AG20443 (cell line): ENCODE measurements around the gene KCND3.

Experiments
- DNase-seq: peaks from one replicate; pipeline ENCODE4 v3.0.0; 2012; ENCODE audit warnings: low spot score, mixed read lengths

KCND3 gene

DNA sequence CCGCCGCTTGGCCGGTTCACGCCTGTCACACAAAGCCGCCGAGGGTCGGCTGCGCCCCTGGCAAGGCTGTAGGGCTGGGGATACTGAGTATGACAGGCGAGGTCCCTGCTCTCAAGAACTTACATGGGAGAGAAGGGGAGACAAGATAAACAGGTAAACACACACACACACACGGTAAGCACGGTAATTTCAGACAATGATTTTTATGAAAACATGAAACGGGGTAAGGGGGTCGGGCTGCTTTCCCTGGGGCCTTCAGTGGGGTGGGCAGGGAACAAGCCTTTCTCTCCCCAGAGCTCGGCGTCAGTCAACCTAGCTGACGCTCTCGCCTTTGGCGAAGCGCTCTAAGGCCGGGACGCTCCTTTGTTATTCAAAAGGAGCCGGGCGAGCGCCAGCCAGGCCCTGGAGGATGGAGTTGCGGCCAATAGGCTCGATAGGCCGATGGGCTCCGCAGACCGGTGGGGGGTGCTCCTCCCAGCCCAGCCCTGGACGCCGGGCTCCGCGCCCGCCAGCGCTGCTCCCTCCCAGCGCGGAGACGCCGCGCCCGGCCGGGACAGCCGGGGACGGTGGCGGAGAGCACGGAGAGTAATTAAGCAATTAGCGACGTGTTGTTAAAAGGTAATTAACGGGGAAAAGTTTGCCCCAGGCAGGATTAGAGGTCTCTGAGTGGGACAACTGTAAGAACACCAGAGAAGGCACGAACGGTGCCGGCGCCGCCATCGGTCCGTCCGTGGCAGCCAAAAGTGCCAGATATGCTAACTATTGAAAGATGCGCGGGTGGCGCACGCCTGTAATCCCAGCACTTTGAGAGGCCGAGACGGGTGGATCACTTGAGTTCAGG is 249.3 kb downstream of the KCND3 start:
- peak; percentile 87 for DNase-seq

DNA sequence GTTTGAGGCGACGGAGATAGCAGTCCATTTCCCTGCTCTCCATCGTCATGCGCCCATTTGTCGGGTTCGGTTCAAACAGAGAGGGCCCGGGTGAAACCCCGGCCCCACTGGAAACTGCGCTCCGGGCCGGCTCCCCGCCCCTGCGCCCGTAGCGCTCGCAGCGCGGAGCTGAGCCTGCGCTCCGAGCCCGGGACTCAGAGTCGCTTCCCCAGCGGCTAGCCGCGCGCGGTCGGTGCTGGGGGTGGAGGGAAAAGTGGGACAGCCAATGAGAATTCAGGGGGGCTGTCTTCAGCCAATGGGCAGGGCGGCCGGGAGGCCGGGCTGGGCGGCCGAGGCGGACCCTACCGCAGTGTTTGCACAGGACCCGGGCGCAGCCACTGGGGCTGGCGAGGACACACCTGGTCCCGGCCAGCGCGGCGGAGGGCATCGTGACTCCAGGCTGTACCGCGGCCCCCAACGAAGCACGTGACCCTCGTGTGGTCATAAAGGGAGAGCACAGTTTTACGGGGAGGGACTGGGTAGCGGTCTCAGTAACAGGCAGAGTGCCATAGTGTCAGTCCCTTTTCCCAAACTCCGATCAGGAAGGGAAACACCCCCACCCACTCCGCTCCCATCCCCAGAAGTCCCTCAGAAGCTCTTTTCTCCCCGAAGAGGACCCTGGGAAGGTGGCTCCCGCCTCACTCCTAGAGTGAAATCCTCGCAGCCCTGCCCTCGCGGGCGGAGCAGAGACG is 250.1 kb downstream of the KCND3 start, which contains the start of gene INKA2:
Gene INKA2, minus strand, starts transcription at position 202 of the 731 bp plus-strand sequence. Its CDS starts 153 bp downstream, at position 49.
- peak; percentile 90 for DNase-seq

DNA sequence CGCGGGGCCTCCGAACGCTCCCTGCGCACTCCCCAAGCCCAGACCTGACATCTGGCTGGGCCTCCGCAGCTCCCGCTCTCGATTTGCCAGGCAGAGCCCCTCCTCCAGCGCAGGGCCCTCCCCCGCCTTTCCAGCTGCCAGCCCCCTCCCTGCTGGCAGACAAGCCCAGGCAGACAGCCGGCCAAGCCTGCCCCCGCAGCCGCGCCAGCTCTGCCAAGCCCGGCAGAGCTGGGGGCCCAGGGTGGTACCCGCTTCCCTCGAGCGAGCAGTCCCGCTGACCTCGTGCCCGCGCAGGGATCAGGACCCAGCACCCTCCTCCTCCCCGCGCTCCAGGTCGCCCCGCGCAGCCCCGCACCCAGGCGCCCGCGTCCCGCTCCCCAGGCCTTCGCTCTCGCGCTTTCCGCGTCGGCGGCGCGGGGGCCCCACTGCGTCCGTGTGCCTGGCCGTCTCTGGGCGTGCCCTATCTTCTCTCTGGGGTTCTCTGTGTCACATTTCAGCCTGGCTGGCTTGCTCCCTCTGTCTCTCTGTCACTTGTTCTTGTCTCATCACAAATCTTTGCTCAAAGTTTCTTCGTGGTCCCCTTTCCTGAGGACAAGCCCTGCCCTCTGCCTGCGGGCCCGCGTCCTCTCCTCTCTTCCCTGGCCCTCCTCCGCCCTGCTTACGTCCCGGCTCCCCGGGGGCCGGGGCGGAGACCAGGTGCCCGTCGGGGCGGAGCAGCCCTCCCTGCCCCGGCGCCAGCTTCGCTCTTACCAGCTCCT is 250.9 kb downstream of the KCND3 start:
- peak; percentile 49 for DNase-seq

DNA sequence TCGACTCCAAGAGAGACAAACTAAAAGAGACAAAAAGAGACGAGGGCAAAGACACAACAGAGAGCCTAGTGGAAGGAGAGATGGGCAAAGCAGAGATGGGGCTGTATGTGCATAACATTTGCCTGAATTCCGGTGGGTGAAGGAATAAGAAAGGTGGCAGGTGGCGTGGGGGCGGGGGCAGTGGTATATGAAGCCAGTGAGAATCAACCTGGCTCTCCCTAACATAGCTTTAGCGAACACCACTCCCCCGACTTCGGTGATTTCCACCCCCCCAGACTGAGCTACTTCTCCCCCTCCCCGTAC is 251.4 kb downstream of the KCND3 start:
- DNase-seq = no peak

DNA sequence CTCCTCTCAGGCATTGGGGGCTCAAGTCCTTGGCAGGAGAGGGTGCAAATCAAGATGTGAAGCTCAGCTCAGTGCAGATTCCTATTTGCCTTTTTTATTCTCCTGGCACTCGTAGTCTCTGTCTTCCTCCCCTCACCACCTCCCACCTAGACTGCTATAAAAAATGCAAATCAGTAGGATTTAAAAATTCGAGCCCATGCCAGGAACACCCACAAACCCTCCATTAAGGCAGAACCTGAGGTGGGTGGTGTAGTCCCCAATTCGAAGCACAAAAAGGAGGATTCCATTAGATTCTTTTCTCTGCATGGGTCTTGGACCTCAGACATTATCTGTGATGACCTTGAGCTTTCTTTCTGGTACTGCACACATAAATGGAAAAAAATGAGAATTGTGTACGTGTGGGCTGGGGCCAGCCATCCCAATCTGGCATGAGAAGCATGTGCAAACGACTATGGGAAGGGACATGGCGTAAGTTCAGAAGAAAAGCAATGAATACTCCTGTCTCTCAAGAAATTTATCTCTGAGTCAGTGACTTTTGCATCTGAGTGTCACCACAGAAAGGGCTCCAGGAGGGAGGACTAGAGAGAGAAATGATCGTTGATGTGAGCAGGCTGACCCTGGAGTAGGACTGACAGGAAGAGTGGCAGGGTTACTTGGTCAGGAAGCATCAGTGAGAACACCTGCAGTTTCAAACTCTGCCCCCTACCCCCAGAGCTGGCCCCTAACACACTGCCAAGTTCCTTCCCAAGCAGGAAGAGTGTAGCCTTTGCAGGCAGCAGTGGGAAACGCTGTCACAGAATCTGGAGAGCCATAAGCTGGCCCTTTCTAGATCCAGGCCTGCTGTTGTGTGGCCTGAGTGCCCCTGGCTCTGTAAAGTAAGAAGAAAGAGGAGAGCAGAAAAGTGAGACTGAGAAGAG is 252.0 kb downstream of the KCND3 start:
- no peak for DNase-seq

DNA sequence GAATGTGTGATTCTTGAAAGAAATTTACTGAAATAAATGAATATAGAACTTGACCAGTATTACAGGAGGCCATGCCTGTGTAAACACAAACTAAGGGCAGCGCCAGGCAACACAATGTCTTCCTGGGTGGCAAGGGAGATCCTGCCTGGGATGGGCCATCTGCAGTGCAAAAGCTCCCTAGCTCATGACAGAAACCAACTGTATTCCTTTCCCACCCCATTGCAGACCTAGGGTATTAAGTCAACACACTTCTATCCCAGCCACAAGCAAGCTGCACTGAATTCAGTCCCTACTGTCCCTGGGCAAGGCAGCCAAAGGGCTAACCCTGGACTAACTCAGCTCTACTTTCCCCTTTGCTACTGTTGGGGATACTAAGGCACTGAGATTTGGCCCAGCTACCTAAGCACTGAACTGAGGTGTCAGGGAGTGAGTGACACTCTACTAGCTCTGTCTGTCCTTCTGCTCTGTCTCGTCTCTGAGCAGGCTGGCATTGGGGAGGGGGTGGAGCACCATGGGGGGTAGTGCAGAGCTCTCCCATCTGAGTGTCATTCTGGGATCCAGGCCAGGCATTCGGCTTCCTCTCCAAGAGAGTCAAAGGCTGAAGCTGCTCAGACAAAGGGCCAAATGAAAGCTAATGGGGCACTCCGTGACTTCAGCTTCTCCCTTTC is 252.8 kb downstream of the KCND3 start:
- no peak for DNase-seq

DNA sequence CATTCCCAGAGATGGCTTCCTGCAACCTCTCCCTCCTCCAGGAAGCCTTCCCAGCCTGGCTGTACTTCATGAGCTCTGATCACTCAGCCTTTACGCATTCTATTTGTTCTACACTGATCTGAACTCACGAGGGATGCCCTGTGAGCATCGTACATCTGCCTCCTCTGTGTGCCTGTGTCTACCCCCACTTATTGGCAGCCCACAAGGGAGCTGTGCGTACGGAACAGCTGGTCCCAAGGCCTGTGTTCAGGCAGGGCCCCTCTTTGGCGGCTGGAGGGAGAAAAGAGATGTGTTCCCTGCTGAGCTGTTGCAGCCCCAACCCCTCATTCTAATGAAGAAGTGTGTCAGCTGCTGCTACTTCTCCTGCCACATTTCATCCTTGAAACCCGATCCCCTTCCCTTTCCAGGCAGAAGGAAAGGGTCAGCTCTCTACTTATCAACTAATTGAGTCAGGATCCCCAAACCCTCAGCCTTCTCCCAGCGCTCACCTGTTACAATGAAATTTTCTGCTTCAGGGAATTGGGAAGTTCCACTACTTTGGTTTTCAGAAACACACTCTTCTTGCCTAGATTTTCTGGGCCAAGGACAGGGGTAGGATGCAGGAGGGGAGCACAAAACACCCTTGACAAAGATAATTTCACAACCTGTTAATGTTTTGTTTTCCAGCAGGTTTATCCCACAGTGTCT is 253.5 kb downstream of the KCND3 start:
- DNase-seq = no peak

DNA sequence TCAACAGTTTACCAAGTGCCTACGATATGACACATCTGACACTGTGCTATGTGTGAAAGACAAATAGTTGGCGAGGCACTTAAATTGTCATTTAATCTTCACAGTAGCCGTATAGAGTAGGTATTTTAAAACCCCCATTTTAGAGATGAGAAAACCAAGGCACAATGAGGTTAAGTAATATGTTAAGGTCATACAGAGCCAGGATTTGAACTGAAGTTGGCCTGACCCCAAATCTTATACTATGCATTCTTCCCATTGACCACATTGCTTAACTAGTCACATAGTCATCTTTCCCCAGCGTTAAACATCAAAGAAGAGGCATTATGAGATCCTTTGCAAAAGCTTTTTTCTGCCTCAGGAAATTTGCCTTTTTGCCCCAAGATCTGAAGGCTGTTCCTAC is 254.1 kb downstream of the KCND3 start:
- DNase-seq = no peak

DNA sequence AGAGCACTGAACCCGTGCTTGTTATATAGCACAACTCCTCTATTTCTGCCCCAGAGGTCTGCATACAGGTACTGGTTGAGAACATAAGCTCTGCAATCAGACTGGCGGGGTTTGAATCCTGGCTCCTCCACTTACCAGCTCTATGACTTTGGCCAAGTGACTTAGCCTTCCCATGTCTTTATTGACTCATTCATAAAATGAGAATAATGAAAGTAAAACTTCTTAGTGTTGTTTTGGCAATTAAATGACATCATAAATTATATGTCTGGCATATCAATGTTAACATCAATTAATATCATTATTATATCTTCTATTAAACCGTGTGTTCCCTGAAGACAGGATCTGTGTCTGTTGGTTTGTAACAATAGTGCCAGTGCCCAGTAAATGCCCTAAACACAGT is 254.6 kb downstream of the KCND3 start:
- no peak for DNase-seq

DNA sequence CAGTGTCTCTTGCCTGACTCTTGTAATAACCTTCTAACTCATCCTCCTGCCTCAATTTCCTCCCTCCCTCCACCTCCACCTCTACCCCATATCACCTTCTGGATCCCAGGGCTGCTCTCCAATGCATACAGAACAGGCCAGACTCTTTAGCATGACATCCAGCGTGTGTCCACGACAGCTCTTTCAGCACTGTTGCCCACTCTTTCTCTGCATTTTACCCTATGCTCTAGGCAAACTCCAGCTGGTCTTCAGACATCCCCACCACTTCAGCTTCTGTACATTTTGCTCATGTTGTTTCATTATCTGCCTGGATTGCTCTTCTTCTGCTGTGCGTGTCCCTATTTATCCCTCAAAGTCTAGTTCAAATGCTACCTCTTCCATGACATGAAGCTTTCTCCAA is 255.0 kb downstream of the KCND3 start:
- no peak for DNase-seq

DNA sequence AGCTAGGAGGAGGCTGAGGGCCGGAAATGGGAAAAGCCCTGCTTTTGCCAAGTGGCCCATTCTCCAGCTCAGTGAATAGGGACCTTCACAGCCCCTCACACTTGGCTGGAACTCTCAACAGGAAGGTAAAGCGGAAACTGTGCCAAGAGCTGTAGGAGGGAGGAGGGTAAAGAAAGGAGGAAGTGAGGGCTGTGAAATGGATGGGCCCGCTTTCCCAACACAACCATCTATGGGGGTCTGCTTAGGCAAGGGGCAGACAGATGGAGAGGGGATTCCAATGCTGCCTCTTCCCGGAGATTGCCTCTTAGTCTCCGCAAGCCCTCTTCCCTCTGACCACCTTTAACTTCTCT is 255.5 kb downstream of the KCND3 start:
- DNase-seq = no peak

DNA sequence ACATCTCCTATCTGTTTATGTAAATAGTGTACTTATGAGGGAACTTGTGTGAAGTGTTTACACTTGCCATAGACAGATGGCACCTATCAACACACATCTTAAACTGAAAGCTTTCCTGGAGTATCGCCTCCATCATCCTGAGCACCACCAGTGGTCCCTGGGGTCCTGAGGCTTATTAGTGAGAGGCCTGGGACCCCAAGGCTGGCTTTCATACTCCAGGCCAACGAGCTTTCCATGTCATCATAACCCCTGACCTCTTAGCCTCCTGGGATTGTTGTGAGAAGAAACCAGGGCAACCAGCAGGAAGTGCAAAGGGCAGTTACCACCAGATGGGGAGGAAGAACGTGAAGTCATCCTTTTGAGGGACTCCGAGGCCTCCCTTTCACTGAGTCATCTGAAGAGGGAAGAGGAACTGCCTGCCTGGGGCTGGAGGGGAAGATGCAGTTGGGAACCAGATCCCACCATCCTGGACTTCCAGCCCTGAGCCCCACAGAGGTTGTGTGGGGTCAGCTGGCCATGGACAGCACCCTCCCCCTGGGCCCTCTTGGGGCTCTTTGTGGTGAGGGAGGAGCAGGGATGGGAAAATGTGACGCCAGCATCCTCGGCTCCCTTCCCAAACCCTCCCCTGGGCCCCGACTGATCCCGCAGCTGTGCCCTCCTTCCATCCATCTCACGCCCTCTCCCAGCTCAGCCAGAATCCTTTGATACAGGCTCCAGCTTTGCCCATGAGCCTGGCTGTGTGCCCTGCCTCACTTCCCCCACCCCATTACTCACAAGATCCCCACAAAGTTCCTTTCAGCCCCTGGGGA is 256.1 kb downstream of the KCND3 start:
- DNase-seq = peak; percentile 81

DNA sequence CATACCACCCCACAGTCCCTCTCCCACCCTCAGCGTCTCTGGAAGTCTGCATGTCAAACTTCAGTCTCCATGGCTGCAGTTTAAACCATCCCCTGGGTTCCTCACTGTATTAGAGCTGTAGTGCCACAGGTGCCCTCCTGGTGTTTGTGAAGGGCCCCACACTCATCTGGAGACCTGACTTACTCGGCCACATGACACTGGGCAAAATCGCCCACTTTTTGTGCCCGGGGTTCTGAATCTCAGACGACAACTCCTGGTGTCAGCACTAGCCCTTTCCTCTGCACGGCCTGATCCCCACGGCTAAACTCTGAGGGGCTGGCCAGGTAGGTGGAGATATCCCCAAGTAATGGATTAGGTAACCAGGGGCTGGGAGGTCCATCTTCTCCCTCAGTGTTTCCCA is 256.8 kb downstream of the KCND3 start:
- no peak for DNase-seq

DNA sequence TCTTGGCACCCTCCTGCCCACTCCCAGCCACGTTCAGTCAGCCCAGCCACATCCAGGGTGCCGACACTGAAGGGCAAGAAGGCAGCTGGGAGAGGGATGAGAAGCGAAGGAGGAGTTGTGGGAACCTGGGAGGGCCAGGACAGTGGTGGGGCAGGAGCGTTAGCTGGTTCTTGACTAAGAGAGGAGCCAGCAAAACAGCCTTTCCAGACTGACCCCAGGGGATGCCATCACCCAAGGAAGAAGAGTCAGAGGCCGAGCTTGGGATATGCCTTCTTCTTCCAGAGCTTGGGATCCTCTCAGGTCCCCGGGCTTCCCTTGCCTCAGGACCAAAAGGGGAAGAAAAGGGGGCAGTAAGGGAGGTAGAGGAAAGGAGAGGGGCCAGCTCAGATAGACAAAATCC is 257.5 kb downstream of the KCND3 start:
- DNase-seq = no peak

DNA sequence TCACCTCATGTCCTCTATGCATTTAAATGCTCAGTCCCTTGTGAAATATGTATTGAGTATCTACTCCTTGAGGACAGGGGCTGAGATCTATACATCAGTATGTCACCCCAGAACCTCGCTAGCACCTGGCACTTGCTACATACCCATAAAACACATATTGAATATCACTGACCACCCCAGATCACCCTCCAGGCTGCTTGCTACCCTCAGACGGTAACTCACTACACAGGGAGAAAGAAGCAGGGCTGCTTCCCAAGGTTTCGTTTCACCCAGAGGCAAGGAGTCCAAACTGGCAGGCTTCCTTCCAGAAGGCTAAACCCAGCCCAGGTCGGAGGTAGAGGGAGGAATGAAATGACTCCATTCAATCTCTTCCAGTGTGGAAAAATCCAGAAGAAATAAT is 258.8 kb downstream of the KCND3 start:
- DNase-seq = no peak

DNA sequence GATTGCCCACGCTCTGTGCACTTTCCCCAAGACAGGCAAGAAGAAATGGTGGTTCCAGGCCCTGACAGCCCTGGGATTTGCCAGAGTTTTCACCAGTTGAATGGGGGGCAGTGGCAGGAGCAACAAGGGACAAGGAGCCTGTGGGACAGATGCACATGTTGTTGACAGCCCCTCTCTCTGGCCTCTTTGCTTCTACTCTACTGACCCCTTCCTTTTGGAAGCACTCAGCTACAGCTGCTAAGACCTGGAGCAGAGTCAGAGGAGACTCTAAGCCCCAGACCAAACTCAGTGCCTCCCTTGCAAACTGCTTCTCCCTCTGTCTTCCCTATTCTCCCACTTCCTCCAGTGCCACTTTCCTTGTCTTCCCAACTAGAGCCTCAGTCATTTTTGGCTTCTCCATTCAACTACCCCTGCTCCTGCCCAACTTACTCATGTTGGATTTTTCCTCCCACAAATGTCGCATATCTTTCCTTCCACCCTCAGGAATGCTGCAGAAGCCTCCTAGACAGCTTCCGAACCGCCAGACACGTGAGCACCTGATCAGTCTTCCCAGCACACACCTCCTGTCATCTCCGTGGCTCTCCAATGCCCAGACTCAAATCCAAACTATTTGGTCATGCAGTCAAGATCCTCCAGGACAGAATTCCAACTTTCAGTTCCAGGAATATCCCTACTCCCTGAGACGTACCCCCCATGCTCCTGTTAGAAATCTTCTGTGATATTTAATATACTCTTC is 259.4 kb downstream of the KCND3 start:
- DNase-seq = no peak

DNA sequence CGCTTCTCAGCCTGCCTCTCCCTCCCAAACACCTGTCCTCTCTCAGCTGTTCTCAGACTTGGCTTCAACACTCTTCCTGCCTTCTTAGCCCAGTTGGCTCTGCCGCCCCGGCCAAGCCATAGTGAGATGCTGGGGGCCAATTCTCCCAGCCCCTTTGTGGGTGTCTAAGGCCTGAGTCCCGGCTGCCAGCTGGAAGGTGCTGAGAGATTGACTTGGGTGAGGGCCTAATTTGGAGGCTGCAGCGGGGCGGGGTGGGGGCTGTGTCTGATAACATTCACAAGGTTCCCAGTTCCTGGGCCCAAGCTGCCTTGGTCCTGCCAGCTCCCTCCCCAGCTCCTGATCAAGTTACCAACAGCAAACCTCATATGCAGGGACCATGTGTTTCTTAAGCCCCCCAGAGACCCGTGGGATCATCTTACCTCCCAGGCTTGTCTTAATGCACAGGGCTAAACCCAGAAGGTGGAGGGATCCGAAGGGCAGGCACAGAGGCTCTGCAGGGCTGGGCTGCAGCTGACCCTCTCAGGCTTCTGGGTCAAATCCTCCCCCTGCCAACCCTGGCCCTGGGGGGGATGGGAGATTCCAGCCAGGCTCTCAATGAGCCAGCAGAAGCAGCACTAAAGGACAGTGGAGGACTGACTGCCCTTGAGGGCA is 260.1 kb downstream of the KCND3 start:
- DNase-seq = no peak

DNA sequence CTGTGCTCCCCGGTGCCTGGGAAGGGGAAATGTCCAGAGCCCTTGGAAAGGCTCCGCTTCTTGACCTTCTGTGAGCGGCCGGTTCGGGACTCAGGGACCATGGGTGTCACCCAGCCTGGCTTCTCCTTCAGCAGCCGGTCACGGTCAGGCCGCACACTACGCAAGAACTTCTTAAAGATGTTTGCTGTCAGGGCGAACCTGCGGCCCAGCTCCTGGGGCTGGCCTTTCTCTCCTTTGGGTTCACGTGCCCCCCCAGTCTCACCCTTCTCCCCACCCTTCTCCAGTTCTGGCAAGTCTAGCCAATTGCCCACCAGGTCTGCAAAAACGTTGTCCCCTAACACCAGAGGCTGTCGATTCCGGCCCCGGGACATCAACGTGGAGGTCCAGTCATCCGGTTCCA is 262.4 kb downstream of the KCND3 start:
- no peak for DNase-seq

DNA sequence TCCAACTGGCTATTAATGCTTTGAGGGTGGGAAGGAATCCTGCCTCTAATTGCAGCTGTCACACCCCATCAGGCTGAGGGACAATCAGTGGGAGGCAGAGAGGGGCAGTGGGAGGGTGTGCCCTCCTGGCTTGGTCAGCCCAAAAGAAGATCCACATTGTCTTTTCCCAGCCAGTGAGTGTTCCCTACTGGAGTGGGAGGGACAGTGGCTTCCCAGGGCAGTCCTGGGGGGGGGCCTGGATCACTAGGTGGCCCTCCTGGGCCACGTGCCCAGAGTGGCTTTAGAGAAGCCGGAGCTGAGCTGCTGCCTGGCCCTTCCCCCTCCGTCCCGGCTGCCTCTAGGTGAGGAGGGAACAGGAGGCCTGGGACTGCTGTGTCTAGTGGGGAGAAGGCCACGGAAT is 264.3 kb downstream of the KCND3 start:
- no peak for DNase-seq
